HEK293T (cell line): ENCODE measurements around the gene SNAPC1.

Source experiments
- CTCF ChIA-PET: fragments of 350-600 bp; formaldehyde crosslinking; extraction: SDS; loops from one replicate; lab custom pipeline; 2021; ENCODE audit warnings: antibody characterized with exemption, inconsistent platforms; lab: Yijun Ruan, JAX
- POLR2A ChIA-PET: fragments of 350-600 bp; formaldehyde crosslinking; extraction: SDS; loops from one replicate; lab custom pipeline; 2020; ENCODE audit warnings: antibody characterized with exemption, inconsistent platforms; lab: Yijun Ruan, JAX
- DNase-seq: peaks from one replicate; pipeline ENCODE4 v3.0.0; 2012; ENCODE audit warnings: mixed read lengths; ENCODE audit errors: extremely low spot score
- ARNT ChIP-seq: fragments of 450-650 bp; IDR thresholded peaks from 2 replicates; pipeline ENCODE4 v1.6.1; 2017; ENCODE audit warnings: mild to moderate bottlenecking
- BHLHE40 ChIP-seq: fragments of 450-650 bp; IDR thresholded peaks from 2 replicates; pipeline ENCODE4 v1.6.1; 2016; ENCODE audit warnings: mild to moderate bottlenecking, moderate library complexity, borderline replicate concordance
- CTBP1 ChIP-seq: fragments of 450-650 bp; IDR thresholded peaks from 2 replicates; pipeline ENCODE4 v1.6.1; 2016; ENCODE audit warnings: borderline replicate concordance
- ELF4 ChIP-seq: fragments of 450-650 bp; IDR thresholded peaks from 2 replicates; pipeline ENCODE4 v1.6.1; 2017; ENCODE audit warnings: antibody characterized with exemption
- FOXA1 ChIP-seq: fragments of 450-650 bp; IDR thresholded peaks from 2 replicates; pipeline ENCODE4 v1.6.1; 2016; ENCODE audit warnings: mild to moderate bottlenecking
- FOXK2 ChIP-seq: fragments of 450-650 bp; IDR thresholded peaks from 2 replicates; pipeline ENCODE4 v1.6.1; 2016; ENCODE audit warnings: mild to moderate bottlenecking
- FOXM1 ChIP-seq: fragments of 450-650 bp; IDR thresholded peaks from 2 replicates; pipeline ENCODE4 v1.6.1; 2017; ENCODE audit warnings: mild to moderate bottlenecking, borderline replicate concordance
- HDGF ChIP-seq: fragments of 450-650 bp; IDR thresholded peaks from 2 replicates; pipeline ENCODE4 v1.6.1; 2017; ENCODE audit warnings: antibody characterized with exemption, borderline replicate concordance
- L3MBTL2 ChIP-seq: fragments of 450-650 bp; conservative IDR thresholded peaks from 2 replicates; pipeline ENCODE4 v1.6.1; 2016; ENCODE audit warnings: mild to moderate bottlenecking
- LEF1 ChIP-seq: fragments of 450-650 bp; IDR thresholded peaks from 2 replicates; pipeline ENCODE4 v1.6.1; 2017; ENCODE audit warnings: mild to moderate bottlenecking, borderline replicate concordance
- NFRKB ChIP-seq: fragments of 450-650 bp; IDR thresholded peaks from 2 replicates; pipeline ENCODE4 v1.6.1; 2016; ENCODE audit warnings: mild to moderate bottlenecking, moderate library complexity
- SP1 ChIP-seq: fragments of 450-650 bp; IDR thresholded peaks from 2 replicates; pipeline ENCODE4 v1.6.1; 2017
- SUZ12 ChIP-seq: fragments of 450-650 bp; IDR thresholded peaks from 2 replicates; pipeline ENCODE4 v1.6.1; 2016; ENCODE audit warnings: mild to moderate bottlenecking
- TARDBP ChIP-seq: fragments of 450-650 bp; IDR thresholded peaks from 2 replicates; pipeline ENCODE4 v1.6.1; 2016
- ZNF384 ChIP-seq: fragments of 450-650 bp; IDR thresholded peaks from 2 replicates; pipeline ENCODE4 v1.6.1; 2016
- TF ChIP-seq, protein P1 (sequence below): fragments of 450-650 bp; IDR thresholded peaks from 2 replicates; pipeline ENCODE4 v1.6.1; 2016

SNAPC1 gene

DNA sequence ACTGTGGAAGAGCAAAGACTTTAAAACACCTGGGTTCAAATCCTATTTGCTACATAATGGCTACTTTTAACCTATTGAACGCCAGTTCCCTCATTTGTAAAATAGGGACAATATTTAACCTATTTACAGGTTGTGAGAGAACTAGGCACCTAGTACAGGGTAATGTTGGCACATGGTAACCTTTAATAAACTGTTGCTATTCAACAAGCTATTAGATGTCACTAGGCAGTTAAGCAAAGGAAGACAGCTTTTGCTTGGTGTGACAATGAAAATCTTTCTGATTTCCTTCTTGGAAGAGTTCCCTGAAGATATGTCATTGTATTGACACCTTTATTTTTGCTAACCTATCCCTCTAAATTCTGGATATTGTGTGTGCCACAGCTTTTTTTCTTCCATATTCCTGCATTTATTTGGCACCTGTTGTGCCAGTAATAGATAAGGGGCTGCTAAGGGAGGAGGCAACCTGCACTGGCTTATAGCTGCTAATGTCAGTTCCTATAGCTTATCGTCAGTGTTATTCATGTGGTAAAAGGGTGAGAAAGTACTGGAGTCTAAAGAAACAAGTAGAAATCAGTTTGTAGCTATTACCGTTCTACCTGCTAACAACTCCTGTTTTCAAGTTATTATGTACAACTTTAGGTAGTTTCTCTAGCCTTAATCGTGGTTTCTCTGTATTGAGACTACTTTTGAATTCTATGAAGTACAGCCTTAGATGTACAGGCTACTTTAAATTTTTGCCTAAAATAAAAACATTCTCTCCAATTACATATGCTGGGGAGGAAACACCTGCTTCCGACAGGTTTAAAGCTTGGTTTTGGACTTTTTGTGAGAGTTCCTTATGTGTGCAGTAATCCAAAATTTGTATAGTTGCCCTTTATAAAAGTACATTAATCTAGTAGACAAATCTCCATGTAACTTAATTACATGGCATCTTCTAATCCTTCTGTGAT lies 42.6 kb upstream of the SNAPC1 start:
- CTCF ChIA-PET = interaction anchor here (0.7 to 1.0 kb wide), 2 partner anchors 8 to 22 kb away, joined by 3 read pairs; no protein-coding TSS in a partner anchor
- TF ChIP-seq BHLHE40 = no peak
- no peak for TF ChIP-seq ELF4
- no peak for TF ChIP-seq FOXK2
- no peak for TF ChIP-seq TARDBP
- TF ChIP-seq FOXA1 = no peak
- TF ChIP-seq HDGF = no peak
- TF ChIP-seq LEF1 = no peak
- no peak for TF ChIP-seq ARNT
- no peak for TF ChIP-seq CTBP1
- TF ChIP-seq L3MBTL2 = no peak
- no peak for TF ChIP-seq ZNF384
- no peak for TF ChIP-seq SUZ12
- TF ChIP-seq, protein P1, sequence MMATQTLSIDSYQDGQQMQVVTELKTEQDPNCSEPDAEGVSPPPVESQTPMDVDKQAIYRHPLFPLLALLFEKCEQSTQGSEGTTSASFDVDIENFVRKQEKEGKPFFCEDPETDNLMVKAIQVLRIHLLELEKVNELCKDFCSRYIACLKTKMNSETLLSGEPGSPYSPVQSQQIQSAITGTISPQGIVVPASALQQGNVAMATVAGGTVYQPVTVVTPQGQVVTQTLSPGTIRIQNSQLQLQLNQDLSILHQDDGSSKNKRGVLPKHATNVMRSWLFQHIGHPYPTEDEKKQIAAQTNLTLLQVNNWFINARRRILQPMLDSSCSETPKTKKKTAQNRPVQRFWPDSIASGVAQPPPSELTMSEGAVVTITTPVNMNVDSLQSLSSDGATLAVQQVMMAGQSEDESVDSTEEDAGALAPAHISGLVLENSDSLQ = no peak
- no peak for DNase-seq
- POLR2A ChIA-PET = interaction anchor here (1.3 to 2.4 kb wide), 5 partner anchors 10 to 42 kb away, joined by 3 to 10 read pairs (median 6); partner anchors contain the start of genes HIF1A and SNAPC1

DNA sequence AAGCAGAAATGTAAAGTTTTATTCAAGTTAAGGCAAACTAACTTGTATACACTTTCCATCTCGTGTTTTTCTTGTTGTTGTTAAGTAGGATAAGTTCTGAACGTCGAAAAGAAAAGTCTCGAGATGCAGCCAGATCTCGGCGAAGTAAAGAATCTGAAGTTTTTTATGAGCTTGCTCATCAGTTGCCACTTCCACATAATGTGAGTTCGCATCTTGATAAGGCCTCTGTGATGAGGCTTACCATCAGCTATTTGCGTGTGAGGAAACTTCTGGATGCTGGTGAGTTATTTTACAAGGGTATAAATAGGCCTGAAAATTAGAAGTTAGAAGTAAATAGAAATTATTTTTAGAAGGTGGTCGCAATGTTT lies 41.9 kb upstream of the SNAPC1 start:
- no peak for TF ChIP-seq CTBP1
- no peak for TF ChIP-seq TARDBP
- TF ChIP-seq FOXK2 = no peak
- TF ChIP-seq FOXM1 = no peak
- TF ChIP-seq ARNT = no peak
- TF ChIP-seq NFRKB = no peak
- TF ChIP-seq BHLHE40 = no peak
- no peak for TF ChIP-seq SP1
- TF ChIP-seq FOXA1 = no peak
- no peak for TF ChIP-seq HDGF
- TF ChIP-seq L3MBTL2 = no peak
- TF ChIP-seq SUZ12 = no peak
- TF ChIP-seq LEF1 = no peak
- TF ChIP-seq, protein P1 = no peak
- no peak for TF ChIP-seq ELF4
- TF ChIP-seq ZNF384 = no peak
- CTCF ChIA-PET = interaction anchor here (0.7 to 1.0 kb wide), 2 partner anchors 9 to 23 kb away, joined by 3 read pairs; no protein-coding TSS in a partner anchor
- POLR2A ChIA-PET = interaction anchor here (1.3 to 2.4 kb wide), 5 partner anchors 10 to 42 kb away, joined by 3 to 10 read pairs (median 6); partner anchors contain the start of genes HIF1A and SNAPC1
- no peak for DNase-seq

DNA sequence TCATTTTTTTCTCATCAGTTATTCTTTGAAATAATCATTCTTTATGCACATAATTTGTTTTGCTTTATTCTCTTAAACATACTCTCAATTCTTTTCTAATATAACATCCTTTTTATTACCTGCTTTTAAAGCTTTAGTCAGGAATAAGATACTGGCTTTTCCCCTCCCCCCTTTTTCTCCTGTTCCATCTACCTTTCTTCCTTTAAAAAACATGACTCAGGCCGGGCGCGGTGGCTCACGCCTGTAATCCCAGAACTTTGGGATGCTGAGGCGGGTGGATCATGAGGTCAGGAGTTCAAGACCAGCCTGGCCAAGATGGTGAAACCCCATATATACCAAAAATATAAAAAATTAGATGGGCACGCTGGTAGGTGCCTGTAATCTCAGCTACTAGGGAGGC lies 41.5 kb upstream of the SNAPC1 start:
- CTCF ChIA-PET = no interaction called here
- TF ChIP-seq ELF4 = no peak
- no peak for TF ChIP-seq SUZ12
- TF ChIP-seq CTBP1 = no peak
- no peak for TF ChIP-seq SP1
- no peak for TF ChIP-seq TARDBP
- TF ChIP-seq ARNT = no peak
- TF ChIP-seq BHLHE40 = no peak
- no peak for TF ChIP-seq FOXA1
- TF ChIP-seq FOXM1 = no peak
- TF ChIP-seq, protein P1 = no peak
- no peak for TF ChIP-seq ZNF384
- no peak for TF ChIP-seq LEF1
- DNase-seq = no peak
- POLR2A ChIA-PET = interaction anchor here (1.7 to 2.4 kb wide), 4 partner anchors 9 to 41 kb away, joined by 5 to 10 read pairs (median 8); partner anchors contain the start of genes HIF1A and SNAPC1

DNA sequence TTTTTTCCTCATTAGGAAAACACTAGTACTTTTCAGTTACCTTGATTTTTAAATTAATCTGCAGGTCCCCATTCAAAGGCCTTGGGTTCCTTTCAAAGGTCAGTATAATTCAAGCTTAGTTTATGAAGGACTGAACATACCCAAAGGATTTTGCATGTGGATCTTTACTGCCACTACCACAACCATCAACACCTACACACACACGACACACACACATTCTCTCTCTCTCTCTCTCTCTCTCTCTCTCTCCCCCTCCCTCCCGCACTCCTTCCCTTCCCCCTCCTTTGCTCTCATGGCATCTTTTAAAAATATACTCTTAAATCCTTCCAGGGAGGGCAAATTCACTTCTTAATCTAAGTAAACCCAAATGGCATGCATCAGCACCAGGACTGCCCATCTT lies 38.1 kb upstream of the SNAPC1 start:
- TF ChIP-seq LEF1 (no peak), L3MBTL2 (no peak), FOXM1 (no peak), NFRKB (no peak), FOXK2 (no peak), SP1 (no peak), BHLHE40 (no peak), HDGF (no peak), SUZ12 (no peak), TARDBP (no peak), ARNT (no peak)
- no peak for DNase-seq
- CTCF ChIA-PET = no interaction called here
- POLR2A ChIA-PET = interaction anchor here (1.2 kb wide), 1 partner anchor 29 kb away, joined by 3 read pairs; the partner anchor contains the start of gene HIF1A

DNA sequence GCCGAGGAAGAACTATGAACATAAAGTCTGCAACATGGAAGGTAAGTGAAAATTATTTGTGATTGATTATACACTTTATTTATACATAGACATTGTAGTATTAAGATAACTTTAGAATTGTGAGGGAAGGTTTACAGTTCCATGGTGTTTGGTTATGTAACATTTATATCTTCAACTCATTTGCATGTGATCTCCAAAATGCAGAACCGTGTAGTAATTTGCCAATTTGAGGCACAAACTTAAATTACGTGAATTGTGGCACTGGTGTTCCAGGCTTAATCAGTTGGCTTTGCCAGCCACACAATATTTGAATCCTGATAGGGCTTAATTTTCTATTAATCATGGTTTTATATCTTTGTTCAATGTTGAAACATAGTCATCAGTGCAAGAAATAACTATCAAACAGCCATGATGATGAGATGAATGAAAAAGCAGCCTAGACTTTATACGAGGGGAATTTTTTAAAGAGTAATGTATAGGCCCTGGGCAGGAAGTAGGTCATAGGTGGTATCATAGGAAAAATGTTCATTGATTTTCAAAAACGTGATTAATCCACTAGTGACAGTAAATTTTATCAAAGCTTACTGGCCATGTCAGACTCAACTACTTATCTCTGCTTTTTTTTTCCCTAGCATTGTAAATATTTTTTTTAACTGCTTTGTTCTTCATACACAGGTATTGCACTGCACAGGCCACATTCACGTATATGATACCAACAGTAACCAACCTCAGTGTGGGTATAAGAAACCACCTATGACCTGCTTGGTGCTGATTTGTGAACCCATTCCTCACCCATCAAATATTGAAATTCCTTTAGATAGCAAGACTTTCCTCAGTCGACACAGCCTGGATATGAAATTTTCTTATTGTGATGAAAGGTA lies 35.2 kb upstream of the SNAPC1 start:
- DNase-seq = no peak
- ChIA-PET POLR2A (no interaction called here), CTCF (no interaction called here)
- TF ChIP-seq SP1 = no peak
- TF ChIP-seq FOXM1 = no peak
- no peak for TF ChIP-seq BHLHE40
- no peak for TF ChIP-seq ZNF384
- TF ChIP-seq ELF4 = no peak
- no peak for TF ChIP-seq LEF1
- TF ChIP-seq FOXA1 = no peak
- no peak for TF ChIP-seq CTBP1
- TF ChIP-seq, protein P1 = no peak
- TF ChIP-seq SUZ12 = no peak
- no peak for TF ChIP-seq HDGF
- TF ChIP-seq NFRKB = no peak
- TF ChIP-seq L3MBTL2 = no peak
- no peak for TF ChIP-seq TARDBP
